GM18909 (cell line): Measurements from ENCODE around the gene ZNF525.
A peak's percentile ranks its signal among the peaks of the same experiment; 100 is the strongest.
"Not testable (repeated sequence)": the region's sequence is repeated elsewhere in the genome, so short reads cannot be mapped to it uniquely, and the experiment has no call there.

ENCODE experiments used
- ATAC-seq: cut with Tn5 transposase; IDR thresholded peaks from one replicate; pipeline ENCODE4 v1.9.1; 2021; ENCODE audit warnings: mild to moderate bottlenecking; ENCODE audit not compliant: unreplicated experiment, poor library complexity

The ZNF525 gene

GRCh38 chr19:53365134-53365898 lies at the start of gene ZNF525:
TSS of gene ZNF525 (plus strand) at chr19:53365705. CDS start at chr19:53372282, 6,577 bp downstream.
- ATAC-seq: peak; percentile 99

DNA sequence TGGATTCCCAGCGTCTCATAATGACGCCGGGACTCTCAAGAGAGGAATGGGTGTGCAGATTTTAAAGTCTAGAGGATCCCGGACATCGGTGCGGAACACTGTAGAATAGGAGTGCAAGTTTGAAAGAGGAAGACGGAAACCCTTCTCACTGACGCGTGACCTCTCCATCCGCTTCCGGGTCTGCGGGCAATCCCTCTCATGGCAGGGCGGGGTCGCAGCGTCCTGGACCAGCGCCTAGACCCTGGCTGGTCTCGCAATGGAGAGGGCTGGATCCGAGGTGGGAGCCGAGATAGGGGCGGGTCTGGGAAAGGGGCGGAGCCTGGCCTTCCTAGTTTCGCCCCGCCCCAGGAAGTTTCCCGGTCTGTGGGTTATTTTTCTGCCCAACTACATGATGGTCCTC lies 36.5 kb upstream of the ZNF525 start:
- no peak for ATAC-seq

GRCh38 chr19:53332484-53332883 lies 33.0 kb upstream of the ZNF525 start:
- no peak for ATAC-seq

DNA sequence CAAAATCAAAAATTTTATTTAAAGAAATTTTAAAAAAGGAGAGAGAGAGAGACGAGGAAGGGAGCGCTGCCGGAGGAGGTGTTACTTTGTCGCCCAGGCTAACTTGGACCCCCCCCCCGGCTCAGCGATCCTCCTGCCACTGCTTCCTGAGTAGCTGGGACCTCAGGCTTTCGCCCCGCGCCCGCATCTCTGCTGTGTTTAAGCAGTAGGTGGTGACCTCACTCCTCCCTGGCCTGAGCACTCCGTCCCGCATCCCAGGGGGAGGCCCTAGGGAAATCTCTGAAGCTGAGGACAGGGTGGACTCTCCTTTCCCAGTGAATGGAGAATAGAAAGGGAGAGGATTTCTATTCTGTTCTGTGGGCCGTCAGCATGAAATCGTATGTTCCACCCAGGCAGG lies 32.4 kb upstream of the ZNF525 start:
- no peak for ATAC-seq

GRCh38 chr19:53333463-53334449 lies 31.7 kb upstream of the ZNF525 start, which contains the start of gene ZNF845:
TSS of gene ZNF845 (plus strand) at chr19:53333749. CDS start at chr19:53341308, 7,559 bp downstream.
- peak; percentile 90 for ATAC-seq

GRCh38 chr19:53344403-53344802 lies 21.1 kb upstream of the ZNF525 start:
- ATAC-seq: not testable (repeated sequence)

- ATAC-seq: no peak
These were observed 9.8 kb upstream of the ZNF525 start for GRCh38 chr19:53355739-53356138.

GRCh38 chr19:53357821-53358581 lies 7.5 kb upstream of the ZNF525 start:
- no peak for ATAC-seq

DNA sequence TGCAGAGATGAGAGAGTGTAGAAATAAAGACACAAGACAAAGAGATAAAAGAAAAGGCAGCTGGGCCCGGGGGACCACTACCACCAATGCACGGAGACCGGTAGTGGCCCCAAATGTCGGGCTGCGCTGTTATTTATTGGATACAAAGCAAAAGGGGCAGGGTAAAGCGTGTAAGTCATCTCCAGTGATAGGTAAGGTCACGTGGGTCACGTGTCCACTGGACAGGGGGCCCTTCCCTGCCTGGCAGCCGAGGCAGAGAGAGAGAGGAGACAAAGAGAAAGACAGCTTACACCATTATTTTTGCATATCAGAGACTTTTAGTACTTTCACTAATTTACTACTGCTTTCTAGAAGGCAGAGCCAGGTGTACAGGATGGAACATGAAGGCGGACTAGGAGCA lies 5.4 kb upstream of the ZNF525 start:
- ATAC-seq: not testable (repeated sequence)

DNA sequence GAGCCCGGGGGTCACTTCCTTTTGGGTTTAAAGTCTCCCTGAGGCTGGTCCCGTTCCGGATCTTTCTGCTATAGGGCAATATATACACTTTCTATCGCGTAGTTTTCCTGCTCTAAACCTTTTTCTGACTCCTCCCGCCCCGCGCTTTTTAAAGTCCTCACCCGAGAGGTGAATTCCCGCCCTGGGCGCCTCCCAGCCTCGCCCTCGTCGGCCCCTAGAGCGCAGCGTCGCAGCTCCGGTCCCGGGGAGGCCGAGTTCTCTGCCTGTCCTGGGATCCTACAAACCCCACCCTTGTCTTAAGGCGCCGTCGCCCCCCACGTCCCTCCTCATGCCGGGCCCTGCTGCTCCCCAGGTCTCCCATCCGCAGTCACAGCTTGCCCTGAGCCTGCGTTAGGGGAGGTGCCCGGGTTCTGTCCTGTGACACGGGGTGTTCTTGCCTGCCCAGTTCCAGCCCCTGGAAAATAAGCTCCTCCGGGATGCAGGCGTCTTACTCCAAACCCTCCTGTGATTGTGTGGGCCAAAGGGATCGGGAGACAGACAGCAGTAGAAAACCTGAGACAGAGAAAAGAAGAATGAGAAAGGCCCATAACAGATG lies 491 bp downstream of the ZNF525 start:
- ATAC-seq: peak; percentile 53

DNA sequence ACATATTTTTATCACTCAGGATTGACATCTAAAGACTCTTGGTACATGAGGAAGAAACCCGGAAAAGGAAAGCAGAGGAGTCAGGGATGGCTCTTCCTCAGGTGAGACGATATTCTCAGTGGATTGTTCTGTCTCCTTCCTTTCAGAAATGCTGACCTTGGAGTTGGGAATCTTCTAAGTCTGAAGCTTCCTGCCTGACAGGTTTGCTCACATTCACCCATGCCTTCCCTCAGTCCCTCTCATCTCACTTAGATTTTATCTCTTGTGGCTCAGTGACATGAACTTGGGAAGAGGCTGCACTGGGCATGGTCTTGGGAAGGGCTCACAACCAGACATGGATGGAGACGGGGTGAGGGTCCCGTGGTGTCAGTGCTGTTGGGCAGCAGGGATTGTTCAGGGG lies 6.7 kb downstream of the ZNF525 start:
- no peak for ATAC-seq

GRCh38 chr19:53374288-53374687 lies 8.8 kb downstream of the ZNF525 start:
- ATAC-seq: no peak

DNA sequence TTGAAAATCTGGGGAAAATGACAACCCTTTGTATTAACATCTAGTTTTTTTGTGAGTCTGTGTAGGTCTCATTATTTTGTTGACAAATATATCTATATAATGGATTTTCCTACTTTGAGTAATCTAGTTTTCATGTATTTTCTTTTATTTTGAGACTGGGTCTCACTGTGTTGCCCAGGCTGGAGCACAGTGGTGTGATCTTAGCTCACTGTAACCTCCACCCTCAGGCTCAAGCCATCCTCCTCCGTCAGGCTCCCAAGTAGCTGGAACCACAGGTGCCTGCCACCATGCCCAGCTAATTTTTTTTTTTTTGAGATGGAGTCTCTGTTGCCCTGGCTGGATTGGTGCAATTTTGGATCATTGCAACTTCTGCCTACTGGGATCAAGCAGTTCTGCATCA lies 9.2 kb downstream of the ZNF525 start:
- no peak for ATAC-seq

DNA sequence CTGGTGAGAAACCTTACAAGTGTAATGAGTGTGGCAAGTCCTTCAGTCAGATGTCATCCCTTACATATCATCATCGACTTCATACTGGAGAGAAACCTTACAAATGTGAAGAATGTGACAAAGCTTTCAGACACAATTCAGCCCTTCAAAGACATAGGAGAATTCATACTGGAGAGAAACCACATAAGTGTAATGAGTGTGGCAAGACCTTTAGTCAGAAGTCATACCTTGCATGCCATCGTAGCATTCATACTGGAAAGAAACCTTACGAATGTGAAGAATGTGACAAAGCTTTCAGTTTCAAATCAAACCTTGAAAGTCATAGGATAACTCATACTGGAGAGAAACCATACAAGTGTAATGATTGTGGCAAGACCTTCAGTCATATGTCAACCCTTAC lies 15.9 kb downstream of the ZNF525 start:
- no peak for ATAC-seq

DNA sequence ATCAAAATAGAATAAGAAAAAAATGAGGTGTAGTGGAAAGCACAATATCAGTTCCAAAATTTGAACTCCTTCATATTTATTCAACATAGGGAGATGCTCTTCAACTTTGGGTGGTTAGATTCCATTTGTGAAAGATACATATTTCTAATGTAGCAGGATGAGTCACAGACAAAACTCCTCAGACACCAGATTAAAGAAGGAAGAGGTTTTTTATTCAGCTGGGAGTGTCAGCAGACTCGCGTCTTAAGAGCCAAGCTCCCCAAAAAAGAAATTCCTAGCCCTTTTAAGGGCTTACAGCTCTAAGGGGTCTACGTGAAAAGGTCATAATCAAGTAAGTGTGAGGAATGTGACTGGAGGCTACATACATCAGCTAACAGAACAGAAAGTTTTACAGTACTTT lies 22.7 kb downstream of the ZNF525 start:
- no peak for ATAC-seq

DNA sequence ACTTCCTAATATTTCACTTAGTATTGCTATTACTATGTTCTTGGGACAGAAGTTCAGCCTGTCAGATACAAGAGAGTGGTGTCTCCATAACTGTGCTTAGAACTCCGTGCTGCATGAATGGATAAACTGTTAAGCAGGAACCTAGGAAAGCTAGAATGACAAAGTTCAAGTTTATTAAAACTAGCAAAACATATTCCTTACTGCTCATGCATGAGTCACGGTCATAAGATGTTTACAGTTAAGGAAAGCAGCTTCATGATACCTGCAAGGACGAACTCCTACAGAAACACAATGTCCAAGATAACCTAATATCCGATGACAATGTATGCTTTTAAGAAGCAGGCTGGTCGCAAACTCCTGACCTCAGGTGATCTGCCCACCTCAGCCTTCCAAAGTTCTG lies 23.4 kb downstream of the ZNF525 start:
- ATAC-seq: no peak

DNA sequence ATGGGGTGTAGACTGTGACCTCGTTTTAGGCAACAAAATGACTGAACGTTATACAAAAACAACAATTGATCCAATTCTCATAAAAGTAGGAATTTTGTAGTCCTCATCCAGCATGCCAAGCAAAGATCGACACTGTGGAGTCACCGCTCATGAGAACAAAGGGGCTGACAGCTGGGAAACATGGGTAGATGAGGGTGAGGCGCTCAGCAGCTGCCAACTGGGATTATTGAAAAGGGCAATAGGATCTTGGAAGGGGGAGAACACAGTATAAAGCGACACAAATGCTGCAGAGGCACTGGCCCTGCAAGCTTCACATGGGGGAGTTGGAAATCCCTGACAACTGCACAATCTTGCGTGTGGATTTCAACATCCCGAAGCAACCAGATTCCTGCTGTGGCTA lies 24.1 kb downstream of the ZNF525 start:
- ATAC-seq: no peak

- no peak for ATAC-seq
These were observed 24.5 kb downstream of the ZNF525 start for GRCh38 chr19:53389978-53390377.

- ATAC-seq: no peak
These were observed 29.0 kb downstream of the ZNF525 start for GRCh38 chr19:53394522-53394973.
